Ishikawa (cell line): ENCODE results near the gene AGAP2.
A peak's percentile ranks its signal among the peaks of the same experiment; 100 is the strongest.

Source experiments
- CEBPB ChIP-seq: IDR thresholded peaks from 2 replicates; pipeline ENCODE4 v1.6.1; 2012
- EP300 ChIP-seq: IDR thresholded peaks from 2 replicates; pipeline ENCODE4 v1.6.1; 2012; ENCODE audit warnings: borderline replicate concordance
- MAX ChIP-seq: IDR thresholded peaks from 2 replicates; pipeline ENCODE4 v1.6.1; 2012
- NFIC ChIP-seq: IDR thresholded peaks from 2 replicates; pipeline ENCODE4 v1.6.1; 2012
- TAF1 ChIP-seq: IDR thresholded peaks from 2 replicates; pipeline ENCODE4 v1.6.1; 2012; ENCODE audit warnings: low read depth, mild to moderate bottlenecking
- ZBTB7A ChIP-seq: IDR thresholded peaks from 2 replicates; pipeline ENCODE4 v1.6.1; 2012; ENCODE audit warnings: low read depth

- TF ChIP-seq MAX (no peak), CEBPB (no peak), ZBTB7A (peak; percentile 61; the same call in 1 of the 2 replicates), EP300 (no peak), NFIC (no peak), TAF1 (no peak)
Measured at GRCh38 chr12:57765003-57765697, 26.6 kb upstream of the AGAP2 start.
